PC-9 (cell line): ENCODE results near the gene PRSS57. TPM values are rescaled to one million over a fixed set of nuclear protein-coding genes. Genes with fewer than 3 reads are reported as not detected.

Experiments used
- BruUV-seq: library from RNA; stranded (reverse); fragments of 400-500 nt; replicated peaks from 2 replicates; lab custom pipeline; 2021; lab: Mats Ljungman, UMichigan
- CTCF ChIA-PET: fragments of 300-600 bp; sonication (Branson Sonifier 250); formaldehyde crosslinking; loops from one replicate; lab custom pipeline; 2022; ENCODE audit warnings: antibody characterized with exemption; lab: Charles Lee
- POLR2A ChIA-PET: fragments of 300-600 bp; sonication (Branson Sonifier 250); formaldehyde crosslinking; loops from one replicate; lab custom pipeline; 2022; ENCODE audit warnings: antibody characterized with exemption; ENCODE audit not compliant: unreplicated experiment; lab: Charles Lee
- DNase-seq, 2 experiments: peaks; one replicate each; pipeline versions ENCODE4 v3.0.0 to v3.0.0-alpha.2; 2015 to 2022; ENCODE audit warnings: mixed read lengths in 1 of 2
- H2AFZ ChIP-seq: fragments of 200-600 bp; sonication (generic); 2 replicates; pipeline ENCODE4 v1.8.1; 2017; ENCODE audit warnings: antibody characterized with exemption
- H3F3A ChIP-seq: fragments of 200-600 bp; sonication (generic); 2 replicates; pipeline ENCODE4 v1.8.1; 2017; ENCODE audit warnings: antibody characterized with exemption, mild to moderate bottlenecking, low read depth; ENCODE audit not compliant: insufficient read depth
- H3K27ac ChIP-seq: fragments of 200-600 bp; sonication (generic); 2 replicates; pipeline ENCODE4 v1.6.1; 2016; ENCODE audit warnings: mixed run types
- H3K27me3 ChIP-seq: fragments of 200-600 bp; sonication (generic); 2 replicates; pipeline ENCODE4 v1.6.1; 2016; ENCODE audit warnings: low read depth, mixed run types; ENCODE audit not compliant: insufficient read depth
- H3K36me3 ChIP-seq: fragments of 200-600 bp; sonication (generic); 2 replicates; pipeline ENCODE4 v1.6.1; 2016; ENCODE audit warnings: low read depth, mixed run types
- H3K4me1 ChIP-seq: fragments of 200-600 bp; sonication (generic); replicated peaks from 2 replicates; pipeline ENCODE4 v1.6.1; 2016; ENCODE audit warnings: mixed run types; ENCODE audit not compliant: insufficient read depth
- H3K4me2 ChIP-seq: fragments of 200-600 bp; sonication (generic); 2 replicates; pipeline ENCODE4 v1.6.1; 2017; ENCODE audit warnings: mixed run types
- H3K4me3 ChIP-seq: fragments of 200-600 bp; sonication (generic); 2 replicates; pipeline ENCODE4 v1.6.1; 2016; ENCODE audit warnings: mixed run types
- H3K79me2 ChIP-seq: fragments of 200-600 bp; sonication (generic); 2 replicates; pipeline ENCODE4 v1.6.1; 2017; ENCODE audit warnings: low read depth, mixed run types
- H3K9me2 ChIP-seq: fragments of 200-600 bp; sonication (generic); 2 replicates; pipeline ENCODE4 v1.8.1; 2017; ENCODE audit warnings: mild to moderate bottlenecking; ENCODE audit not compliant: insufficient read depth
- H3K9me3 ChIP-seq: fragments of 200-600 bp; sonication (generic); 2 replicates; pipeline ENCODE4 v1.8.1; 2016; ENCODE audit warnings: low read depth; ENCODE audit not compliant: insufficient read depth
- H4K20me1 ChIP-seq: fragments of 200-600 bp; sonication (generic); 2 replicates; pipeline ENCODE4 v1.8.1; 2017; ENCODE audit not compliant: insufficient read depth
- EZH2 ChIP-seq: fragments of 200-600 bp; sonication (generic); IDR thresholded peaks from 2 replicates; pipeline ENCODE4 v1.8.0; 2017; ENCODE audit warnings: antibody characterized with exemption, low read depth
- intact Hi-C: fragments of 100-400 bp; cut with micrococcal nuclease; formaldehyde crosslinking; loops from one replicate; pipeline ENCODE4 v1.10.0; 2022; ENCODE audit not compliant: unreplicated experiment
- total RNA-seq: library from RNA; stranded (reverse); gene quantifications from 2 replicates; pipeline ENCODE4 v1.2.3, GENCODE V29; 2021
- TF ChIP-seq, protein P1 (sequence below): fragments of 200-600 bp; sonication (generic); conservative IDR thresholded peaks from 2 replicates; pipeline ENCODE4 v1.6.1; 2017; ENCODE audit warnings: mixed run types, antibody characterized with exemption, mild to moderate bottlenecking, moderate library complexity

Gene PRSS57
- total RNA-seq, 1 experiment from 2014 or later: not detected

DNA sequence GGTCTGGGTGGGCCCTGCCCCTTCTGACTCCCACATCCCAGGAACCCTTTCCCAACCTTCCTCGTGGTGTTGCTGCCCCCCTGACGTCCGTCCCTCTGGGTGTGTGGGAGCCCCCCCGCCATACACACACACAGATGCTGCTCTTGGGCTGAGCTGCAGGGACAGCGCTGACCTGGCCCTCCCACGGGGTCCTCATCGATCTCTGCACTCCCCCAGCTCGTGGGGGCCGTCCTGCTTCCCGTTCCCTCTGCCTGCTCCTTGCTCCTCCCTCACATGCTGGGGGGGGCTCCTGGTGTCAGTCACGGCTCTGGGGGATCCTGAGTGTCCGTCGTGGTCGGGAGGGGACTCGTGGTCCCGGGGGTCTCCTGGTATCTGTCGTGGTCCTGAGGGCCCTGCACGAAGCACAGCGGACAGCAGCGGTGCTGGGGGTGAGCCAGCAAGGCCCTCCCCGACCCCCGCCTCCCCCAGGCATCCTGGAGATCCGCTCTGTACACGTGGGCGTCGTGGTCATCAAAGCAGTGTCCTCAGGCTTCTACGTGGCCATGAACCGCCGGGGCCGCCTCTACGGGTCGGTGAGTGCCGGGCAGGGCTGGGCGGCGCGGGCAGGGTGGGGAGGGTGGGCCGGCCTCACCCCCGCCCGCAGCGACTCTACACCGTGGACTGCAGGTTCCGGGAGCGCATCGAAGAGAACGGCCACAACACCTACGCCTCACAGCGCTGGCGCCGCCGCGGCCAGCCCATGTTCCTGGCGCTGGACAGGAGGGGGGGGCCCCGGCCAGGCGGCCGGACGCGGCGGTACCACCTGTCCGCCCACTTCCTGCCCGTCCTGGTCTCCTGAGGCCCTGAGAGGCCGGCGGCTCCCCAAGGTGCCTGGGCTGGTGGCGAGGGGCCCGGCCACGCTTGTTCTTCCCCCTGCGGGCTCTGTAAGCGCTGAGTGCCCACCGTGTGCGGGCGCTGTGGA, 52.2 kb downstream of the PRSS57 start:
- H3K4me3 ChIP-seq: no peak overlapping the region
- peaks cover 6% of the 10 kb centered on the region; the same call in 1 of the 2 replicates for H3F3A ChIP-seq
- CTCF ChIA-PET: no interaction called here
- no peak overlapping the region for H3K4me2 ChIP-seq
- no peak overlapping the region for H3K27ac ChIP-seq
- peaks cover 10% of the 10 kb centered on the region for H3K4me1 ChIP-seq
- H2AFZ ChIP-seq: no peak overlapping the region
- H3K9me2 ChIP-seq: no peaks in the 10 kb centered on the region
- TF ChIP-seq, protein P1, sequence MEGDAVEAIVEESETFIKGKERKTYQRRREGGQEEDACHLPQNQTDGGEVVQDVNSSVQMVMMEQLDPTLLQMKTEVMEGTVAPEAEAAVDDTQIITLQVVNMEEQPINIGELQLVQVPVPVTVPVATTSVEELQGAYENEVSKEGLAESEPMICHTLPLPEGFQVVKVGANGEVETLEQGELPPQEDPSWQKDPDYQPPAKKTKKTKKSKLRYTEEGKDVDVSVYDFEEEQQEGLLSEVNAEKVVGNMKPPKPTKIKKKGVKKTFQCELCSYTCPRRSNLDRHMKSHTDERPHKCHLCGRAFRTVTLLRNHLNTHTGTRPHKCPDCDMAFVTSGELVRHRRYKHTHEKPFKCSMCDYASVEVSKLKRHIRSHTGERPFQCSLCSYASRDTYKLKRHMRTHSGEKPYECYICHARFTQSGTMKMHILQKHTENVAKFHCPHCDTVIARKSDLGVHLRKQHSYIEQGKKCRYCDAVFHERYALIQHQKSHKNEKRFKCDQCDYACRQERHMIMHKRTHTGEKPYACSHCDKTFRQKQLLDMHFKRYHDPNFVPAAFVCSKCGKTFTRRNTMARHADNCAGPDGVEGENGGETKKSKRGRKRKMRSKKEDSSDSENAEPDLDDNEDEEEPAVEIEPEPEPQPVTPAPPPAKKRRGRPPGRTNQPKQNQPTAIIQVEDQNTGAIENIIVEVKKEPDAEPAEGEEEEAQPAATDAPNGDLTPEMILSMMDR: no peak
- no peak for TF ChIP-seq EZH2
- no peaks in the 10 kb centered on the region for H3K36me3 ChIP-seq
- no peaks in the 10 kb centered on the region for H3K79me2 ChIP-seq
- intact Hi-C loops: no loop called here
- H4K20me1 ChIP-seq: no peaks in the 10 kb centered on the region
- H3K27me3 ChIP-seq: no peaks in the 10 kb centered on the region
- BruUV-seq: no TSS peak
- POLR2A ChIA-PET: no interaction called here
- H3K9me3 ChIP-seq: no peaks in the 10 kb centered on the region
- DNase-seq: no peak

DNA sequence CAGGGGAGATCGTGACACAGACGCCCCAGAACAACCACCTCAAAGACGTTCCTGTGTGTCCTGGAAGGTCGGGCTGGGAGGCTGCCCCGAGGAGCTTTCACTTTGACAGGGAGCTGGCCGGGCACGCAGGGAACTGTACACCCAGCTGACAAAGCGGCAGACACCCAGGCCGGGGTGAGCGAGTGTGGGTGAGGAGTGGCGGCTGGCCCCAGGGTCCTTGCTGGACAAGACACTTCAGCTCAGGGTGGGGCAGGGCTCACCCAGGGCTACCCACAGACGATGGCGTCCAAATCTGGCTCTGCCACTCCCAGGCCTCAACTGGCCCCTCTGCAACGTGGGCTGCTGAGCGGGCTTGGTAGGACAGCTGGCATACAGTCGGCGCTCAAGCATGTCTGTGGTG, 53.5 kb downstream of the PRSS57 start:
- CTCF ChIA-PET: no interaction called here
- TF ChIP-seq, protein P1: no peak
- no peak for TF ChIP-seq EZH2
- no peak overlapping the region for H2AFZ ChIP-seq
- POLR2A ChIA-PET: interaction anchor here (0.6 kb wide), 1 partner anchor 110 kb away, joined by 8 read pairs; no protein-coding TSS in a partner anchor
- H3K9me2 ChIP-seq: no peaks in the 10 kb centered on the region
- no peak for DNase-seq
- no peaks in the 10 kb centered on the region for H3K79me2 ChIP-seq
- H4K20me1 ChIP-seq: no peaks in the 10 kb centered on the region
- H3K4me3 ChIP-seq: no peak overlapping the region
- H3K36me3 ChIP-seq: no peaks in the 10 kb centered on the region
- BruUV-seq: no TSS peak
- no peaks in the 10 kb centered on the region for H3K9me3 ChIP-seq
- peaks cover 10% of the 10 kb centered on the region for H3K4me1 ChIP-seq
- H3K27ac ChIP-seq: no peak overlapping the region
- H3K27me3 ChIP-seq: no peaks in the 10 kb centered on the region
- intact Hi-C loops: no loop called here
- H3K4me2 ChIP-seq: no peak overlapping the region
- H3F3A ChIP-seq: peaks cover 6% of the 10 kb centered on the region; the same call in 1 of the 2 replicates

GRCh38 chr19:640606-641189, 54.6 kb downstream of the PRSS57 start:
- no peak overlapping the region for H3K4me2 ChIP-seq
- no peaks in the 10 kb centered on the region for H3K9me3 ChIP-seq
- H3K9me2 ChIP-seq: no peaks in the 10 kb centered on the region
- H3K4me1 ChIP-seq: peaks cover 10% of the 10 kb centered on the region
- ChIA-PET POLR2A (no interaction called here), CTCF (no interaction called here)
- intact Hi-C loops: no loop called here
- TF ChIP-seq, protein P1: no peak
- no peak for TF ChIP-seq EZH2
- no peak for DNase-seq
- H3K27me3 ChIP-seq: no peaks in the 10 kb centered on the region
- no peaks in the 10 kb centered on the region for H4K20me1 ChIP-seq
- H3K36me3 ChIP-seq: no peaks in the 10 kb centered on the region
- no peak overlapping the region for H3K4me3 ChIP-seq
- no peak overlapping the region for H2AFZ ChIP-seq
- H3F3A ChIP-seq: no peaks in the 10 kb centered on the region; the same call in 1 of the 2 replicates
- no peaks in the 10 kb centered on the region for H3K79me2 ChIP-seq
- BruUV-seq: no TSS peak
- H3K27ac ChIP-seq: no peak overlapping the region
